Activated CD4-positive, CD25-positive, alpha-beta regulatory T cell treated with anti-CD3 and anti-CD28 coated beads, Interleukin-2, amount 50 U/mL, for 24 hours (primary cell): Measurements from ENCODE around the gene BANF2.
"Not testable (repeated sequence)": the region's sequence is repeated elsewhere in the genome, so short reads cannot be mapped to it uniquely, and the experiment has no call there.

Experiments used
- ATAC-seq, 2 donors: fragments of 150-1000 bp; cut with Tn5 transposase; one replicate each; pipeline ENCODE4 v1.10.0; 2021; ENCODE audit warnings: mild to moderate bottlenecking in 1 of 2, moderate library complexity in 1 of 2

The BANF2 gene

GRCh38 chr20:17699931-17700351, at the start of gene BANF2:
TSS of gene BANF2 (plus strand) at chr20:17699966. CDS start at chr20:17725026, 25,060 bp downstream.
- no peak for ATAC-seq

GRCh38 chr20:17650301-17651128, 49.3 kb upstream of the BANF2 start:
- ATAC-seq = no peak

DNA sequence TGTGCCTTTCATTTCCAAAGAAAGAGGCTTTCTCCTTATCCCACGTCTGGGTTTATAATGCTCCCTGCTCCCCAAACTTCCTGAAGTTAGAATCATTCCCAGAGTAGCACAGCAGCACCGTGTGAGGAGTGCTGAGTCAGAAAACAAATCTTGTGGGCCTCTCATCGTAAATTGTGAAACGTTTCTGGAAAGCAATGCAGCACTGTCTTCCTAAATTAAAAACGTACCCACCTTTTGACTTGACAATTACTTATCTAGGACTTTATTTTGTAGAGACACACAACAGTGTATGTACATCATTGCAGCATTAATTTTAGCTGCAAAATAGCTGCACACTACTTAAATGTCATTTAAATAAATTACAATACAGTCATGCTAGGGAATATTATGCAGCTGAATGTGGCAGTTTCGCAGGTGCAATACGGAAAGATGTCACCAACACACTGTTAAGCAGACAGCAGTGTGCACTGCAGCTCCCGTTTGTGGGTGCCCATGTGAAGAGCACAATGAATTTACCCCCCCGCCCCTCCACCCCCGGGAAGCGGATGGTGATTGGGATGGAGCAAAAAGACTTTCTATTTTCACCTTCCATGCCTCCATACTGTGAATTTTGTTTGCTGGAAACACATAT, 48.5 kb upstream of the BANF2 start:
- ATAC-seq = no peak

DNA sequence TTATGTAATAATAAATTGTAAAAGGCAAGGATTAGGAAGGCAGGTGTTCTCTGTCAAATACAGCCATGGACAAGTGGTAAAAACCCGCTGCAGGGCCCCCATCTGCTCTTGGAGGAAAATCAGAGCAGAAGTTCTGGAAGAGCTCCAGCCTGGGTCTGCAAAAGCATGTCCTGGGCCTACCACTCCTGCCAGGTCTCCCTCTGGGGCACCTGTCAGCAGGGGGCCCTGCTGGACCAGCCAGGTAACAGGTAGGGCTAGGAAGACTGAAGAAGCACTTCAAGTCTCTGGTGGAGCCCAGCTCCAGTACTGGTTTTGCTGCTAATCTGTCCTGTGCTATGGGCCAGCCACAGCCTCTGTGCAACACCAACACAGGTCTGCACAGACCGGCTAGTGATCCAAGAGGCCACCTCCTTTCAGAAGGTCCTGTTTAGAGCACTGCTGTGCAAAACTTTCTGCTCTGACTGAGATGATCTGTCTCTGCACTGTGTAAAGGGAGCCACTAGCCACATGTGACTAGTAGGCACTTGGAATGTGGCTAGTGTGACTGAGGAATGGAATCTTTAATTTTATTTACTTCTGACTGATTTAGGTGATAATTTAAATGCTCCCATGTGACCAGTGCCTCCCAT, 47.9 kb upstream of the BANF2 start:
- ATAC-seq = no peak

DNA sequence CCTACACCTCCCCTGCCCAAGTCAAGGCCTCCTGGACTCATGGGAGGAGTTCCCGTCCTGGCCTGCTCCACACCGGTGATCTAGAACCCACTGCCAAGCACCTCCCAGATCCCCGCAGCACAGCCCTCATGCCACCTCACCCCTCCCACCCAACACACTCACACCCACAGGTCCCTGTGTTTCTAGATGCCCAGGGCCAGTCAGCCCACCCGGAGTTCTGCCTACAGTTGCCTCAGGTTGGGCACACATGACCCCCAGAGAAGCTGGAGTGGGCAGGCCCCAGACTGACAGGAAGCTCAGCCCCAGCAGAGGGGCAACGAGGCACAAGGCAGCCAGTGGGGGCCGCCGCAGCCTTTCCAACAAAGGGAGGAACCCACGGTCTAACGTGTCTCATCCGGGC, 47.4 kb upstream of the BANF2 start:
- ATAC-seq = no peak

DNA sequence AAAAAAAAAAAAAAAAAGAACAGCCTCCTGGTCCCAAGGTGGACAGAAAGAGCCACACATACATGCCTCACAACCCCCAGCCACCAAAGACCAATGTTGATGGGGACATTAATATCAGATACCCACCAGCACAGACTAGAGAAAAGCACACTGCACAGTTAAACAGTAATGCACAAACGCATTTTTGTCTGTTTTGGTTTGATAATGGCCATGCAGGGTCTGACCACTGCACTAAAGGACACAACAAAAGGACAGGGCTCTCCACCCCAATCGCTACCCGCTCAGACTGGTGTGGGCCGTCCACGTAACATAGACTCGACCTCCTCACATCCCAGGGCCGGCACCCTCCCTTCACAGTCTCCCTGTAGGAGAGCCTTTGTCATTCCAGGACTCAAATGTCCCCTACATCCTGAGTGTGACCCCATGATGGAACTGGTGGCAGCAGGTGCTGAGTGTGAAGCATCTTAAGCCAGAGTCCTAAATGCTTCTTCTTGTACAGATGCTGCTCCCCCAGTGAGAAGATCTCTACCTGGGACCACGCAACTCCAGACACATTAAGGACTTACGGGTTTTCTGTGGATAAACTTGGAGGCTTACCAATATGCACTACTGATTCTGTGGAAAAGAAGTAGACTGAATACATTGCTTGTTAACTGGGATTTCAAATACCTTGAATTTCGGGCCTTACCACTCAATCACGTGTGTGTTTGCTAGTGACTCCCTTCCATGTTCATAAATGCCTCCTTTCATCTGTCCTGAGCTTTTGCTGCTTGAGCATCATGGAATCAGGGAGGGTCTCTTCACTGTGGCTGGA, 45.7 kb upstream of the BANF2 start:
- no peak for ATAC-seq

DNA sequence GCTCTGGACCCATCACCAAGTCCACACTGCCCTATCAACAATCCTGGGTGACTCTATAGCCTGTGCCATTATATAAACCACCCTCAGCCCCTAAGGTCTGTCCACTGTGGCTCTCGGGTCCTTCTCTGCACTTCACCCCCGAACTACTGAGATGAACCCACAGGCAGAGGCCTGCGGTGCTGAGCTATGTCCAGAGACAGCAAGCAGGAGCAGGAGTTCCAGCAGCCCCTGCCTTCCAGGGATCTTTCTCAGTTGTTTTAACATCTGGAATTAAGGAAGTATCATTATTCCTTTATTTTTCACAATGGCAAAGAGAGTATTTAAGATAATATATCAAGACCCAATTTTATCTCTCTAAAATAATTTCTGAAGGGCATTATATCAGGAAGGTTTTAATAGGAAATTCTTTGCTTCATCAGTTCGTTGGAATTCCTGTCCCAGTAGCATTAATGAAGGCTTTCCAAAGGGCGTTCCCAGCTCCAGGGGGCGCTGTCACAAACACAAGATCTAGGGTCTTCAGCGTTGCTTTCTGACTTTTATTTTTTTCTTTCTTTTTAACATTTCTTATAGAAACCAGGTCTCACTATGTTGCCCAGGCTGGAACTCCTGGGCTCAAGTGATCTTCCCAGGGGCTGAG, 45.0 kb upstream of the BANF2 start:
- no peak for ATAC-seq

- no peak for ATAC-seq
Measured at GRCh38 chr20:17655286-17655651, 44.5 kb upstream of the BANF2 start.

- no peak for ATAC-seq
Measured at GRCh38 chr20:17655865-17656479, 43.8 kb upstream of the BANF2 start.

DNA sequence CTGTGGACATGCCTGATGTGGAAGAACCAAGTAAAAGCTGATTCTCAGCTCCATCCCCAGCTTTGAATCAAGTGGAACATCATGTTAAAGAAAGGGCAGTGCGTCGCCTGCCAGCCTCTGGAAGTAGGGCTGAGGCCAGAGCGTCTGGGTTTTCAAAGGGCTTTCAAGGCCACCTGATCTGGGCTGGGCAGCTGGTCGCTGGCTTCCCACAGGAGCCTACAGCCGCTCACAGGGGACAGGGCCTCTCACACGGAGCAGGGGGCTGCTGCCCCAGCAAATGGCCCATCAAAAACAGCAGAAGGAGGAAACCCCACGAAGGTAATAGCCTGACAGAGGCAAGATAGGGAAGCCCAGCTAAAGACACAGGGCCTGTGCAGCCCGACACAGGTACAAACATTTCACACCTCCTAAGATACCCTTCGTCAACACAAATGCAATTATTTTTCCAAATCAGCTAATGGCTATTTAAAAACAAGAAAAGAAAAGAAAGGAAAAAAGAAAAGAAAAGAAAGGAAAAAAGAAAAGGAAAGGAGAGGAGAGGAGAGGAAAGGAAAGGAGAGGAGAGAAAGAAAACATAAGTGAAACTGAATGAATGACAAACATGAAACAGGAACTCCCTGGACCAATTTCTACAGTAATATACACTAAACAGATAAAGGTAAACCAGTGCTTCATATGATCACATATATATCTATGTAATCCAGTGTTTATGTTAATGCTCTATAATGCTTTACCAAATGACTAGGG, 42.5 kb upstream of the BANF2 start:
- ATAC-seq = no peak

- ATAC-seq = no peak
Measured at GRCh38 chr20:17657898-17658647, 41.7 kb upstream of the BANF2 start.

- ATAC-seq = no peak
Measured at GRCh38 chr20:17658648-17658993, 41.1 kb upstream of the BANF2 start.

DNA sequence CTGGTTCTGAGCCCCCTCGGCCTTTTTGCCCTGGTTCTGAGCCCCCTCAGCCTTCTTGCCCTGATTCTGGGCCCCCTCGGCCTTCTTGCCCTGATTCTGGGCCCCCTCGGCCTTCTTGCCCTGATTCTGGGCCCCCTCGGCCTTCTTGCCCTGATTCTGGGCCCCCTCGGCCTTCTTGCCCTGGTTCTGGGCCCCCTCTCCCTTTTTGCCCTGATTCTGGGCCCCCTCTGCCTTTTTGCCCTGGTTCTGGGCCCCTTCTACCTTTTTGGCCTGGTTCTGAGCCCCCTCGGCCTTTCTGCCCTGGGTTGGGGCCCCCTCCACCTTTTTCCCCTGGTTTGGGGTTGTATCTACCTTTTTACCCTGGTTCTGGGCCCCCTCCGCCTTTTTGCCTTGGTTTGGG, 40.4 kb upstream of the BANF2 start:
- not testable (repeated sequence) for ATAC-seq

DNA sequence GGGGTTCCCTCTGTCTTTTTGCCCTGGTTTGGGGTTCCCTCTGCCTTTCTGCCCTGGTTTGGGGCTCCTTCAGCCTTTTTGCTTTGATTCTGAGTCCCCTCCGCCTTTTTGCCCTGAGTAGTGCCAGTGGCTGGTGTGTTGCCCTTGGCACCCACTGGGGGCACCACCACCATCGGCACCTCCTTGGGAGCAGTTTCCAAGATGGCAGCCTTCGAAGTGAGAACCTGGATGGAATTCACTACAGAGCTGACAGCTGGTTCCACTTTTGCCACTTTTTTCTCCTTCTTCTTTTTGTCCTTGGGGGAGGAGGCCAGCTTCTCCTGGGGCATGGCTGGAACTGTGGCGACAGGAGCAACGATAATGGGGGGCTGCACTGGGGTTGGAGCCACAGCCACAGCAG, 40.0 kb upstream of the BANF2 start:
- no peak for ATAC-seq

DNA sequence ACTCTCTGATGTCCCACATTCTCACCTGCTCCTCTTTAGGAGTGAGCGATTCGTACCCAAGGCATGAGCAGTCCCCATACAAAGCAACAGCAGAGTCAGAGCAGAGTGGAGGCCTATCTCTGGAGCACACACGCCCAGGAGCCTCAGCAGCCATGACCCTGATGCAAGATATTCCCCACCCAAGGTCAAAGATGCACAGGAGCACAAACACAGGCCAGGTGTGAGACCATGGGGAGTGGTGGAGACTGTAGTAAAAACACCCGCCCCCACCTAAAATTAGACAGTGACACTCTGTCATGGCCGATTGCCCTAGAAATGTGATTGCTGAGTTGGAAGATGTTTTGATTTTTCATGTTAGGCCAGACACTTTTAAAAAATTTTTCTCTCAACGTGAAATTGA, 39.1 kb upstream of the BANF2 start:
- ATAC-seq = no peak

DNA sequence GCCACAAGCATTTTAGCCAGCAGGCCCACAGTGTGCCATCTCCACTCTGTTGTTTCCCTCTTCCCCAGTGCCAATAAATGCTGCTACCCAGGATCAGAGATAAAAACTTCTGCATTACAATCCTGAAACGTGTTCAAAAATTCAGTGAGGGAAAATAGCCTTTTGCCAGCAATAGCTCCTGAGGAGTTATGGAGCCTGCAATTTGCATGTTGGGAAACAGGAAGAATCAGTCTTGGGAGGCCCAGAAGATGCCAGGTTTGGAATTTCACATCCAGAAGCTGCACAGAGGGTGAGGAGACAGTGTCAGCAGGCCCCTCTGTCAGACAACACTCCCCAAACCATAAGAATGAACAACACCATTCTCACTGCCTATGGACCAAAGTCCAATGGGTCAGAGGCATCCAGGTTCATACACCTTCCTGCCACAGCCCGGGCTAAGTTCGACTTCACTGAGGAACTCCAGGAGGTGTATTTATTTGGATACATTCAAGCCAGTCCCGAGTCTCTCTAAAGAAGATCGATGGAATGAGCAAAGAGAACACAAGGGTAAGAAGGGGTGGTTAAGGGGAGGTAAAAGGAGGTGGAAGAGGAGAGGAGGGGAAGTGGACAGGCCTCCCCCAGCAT, 38.5 kb upstream of the BANF2 start:
- ATAC-seq = no peak

DNA sequence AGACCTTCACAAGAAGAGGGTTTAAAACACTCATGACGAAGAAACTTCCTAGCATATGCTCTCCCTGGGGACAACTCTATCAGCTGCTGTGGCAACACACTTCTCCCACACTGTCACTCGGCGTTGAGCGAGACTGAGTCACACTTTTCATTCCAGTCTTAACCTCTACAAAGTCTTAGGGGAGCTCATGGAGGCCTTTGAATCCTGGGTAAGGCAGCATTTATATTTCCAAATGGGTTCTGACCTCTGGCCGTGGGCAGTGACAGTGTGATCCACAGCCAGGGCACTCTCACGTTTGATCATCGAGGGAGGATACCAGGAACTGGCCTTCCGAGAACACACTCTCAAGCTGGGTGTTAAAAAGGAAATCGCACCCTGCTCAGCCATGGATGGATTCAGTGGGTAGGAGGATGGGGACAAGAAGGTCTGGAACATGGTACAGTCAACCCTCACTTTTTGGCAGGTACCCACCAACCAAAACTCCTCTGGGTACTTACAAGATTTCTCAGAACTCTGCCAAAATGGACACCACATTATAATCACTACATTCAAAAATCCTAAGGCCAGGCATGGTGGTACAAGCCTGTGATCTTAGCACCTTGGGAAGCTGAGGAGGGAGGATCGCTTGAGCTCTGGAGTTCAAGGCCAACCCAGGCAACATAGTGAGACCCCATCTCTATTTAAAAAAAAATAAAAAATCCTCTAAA, 37.3 kb upstream of the BANF2 start:
- ATAC-seq = no peak

DNA sequence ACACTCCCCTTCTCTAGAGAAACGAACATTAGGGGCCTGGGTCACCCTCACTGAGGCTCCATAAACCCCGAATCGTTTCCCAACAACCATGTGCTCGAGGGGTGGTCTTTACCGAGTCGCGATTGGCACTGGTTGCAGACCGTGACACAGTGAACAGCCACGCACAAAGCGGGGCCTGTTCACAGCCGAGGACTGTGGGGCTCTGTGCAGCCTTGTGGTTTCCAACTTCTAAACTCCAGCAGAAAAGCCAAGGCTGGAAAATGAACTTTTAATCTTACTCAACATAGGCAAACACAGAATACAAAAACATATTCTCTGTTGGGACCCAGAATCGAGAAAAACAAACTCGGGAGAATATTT, 36.7 kb upstream of the BANF2 start:
- no peak for ATAC-seq

DNA sequence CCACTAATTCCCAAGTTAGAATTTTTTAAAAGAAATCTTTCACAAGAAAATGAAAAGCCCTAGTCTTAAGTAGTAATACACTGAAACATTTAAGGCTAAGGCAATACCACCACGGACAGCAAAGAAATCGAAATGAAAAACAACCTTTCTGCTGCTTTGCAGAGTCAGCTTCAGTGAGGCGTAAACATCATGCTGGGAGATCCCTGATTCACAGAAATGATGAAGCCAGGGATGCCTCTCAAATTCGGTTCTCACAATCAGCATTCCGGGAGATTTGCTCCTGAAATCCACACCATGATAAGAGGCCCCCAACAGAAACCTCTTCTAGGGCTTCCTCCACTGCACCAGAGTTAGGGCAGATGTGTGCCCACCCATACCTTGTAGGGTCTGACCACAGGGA, 36.3 kb upstream of the BANF2 start:
- no peak for ATAC-seq
